Measurements from ENCODE around the gene SEC24A.
"Not testable (repeated sequence)": the region's sequence is repeated elsewhere in the genome, so short reads cannot be mapped to it uniquely, and the experiment has no call there.

SEC24A gene

GRCh38 chr5:134650660-134651059 lies 2.1 kb downstream of the SEC24A start:
- DNase-seq: not testable (repeated sequence)

- no peak for DNase-seq
Observed at GRCh38 chr5:134651531-134651930, 2.9 kb downstream of the SEC24A start.

- DNase-seq: no peak
Observed at GRCh38 chr5:134656690-134657089, 8.1 kb downstream of the SEC24A start.

- DNase-seq: no peak
Observed at GRCh38 chr5:134659456-134659855, 10.9 kb downstream of the SEC24A start.

- no peak for DNase-seq
Observed at GRCh38 chr5:134659922-134660321, 11.3 kb downstream of the SEC24A start.

GRCh38 chr5:134662971-134663370 lies 14.4 kb downstream of the SEC24A start:
- no peak for DNase-seq

GRCh38 chr5:134664448-134664847 lies 15.9 kb downstream of the SEC24A start:
- DNase-seq: no peak

- DNase-seq: not testable (repeated sequence)
Observed at GRCh38 chr5:134673546-134673945, 25.0 kb downstream of the SEC24A start.

- DNase-seq: not testable (repeated sequence)
Observed at GRCh38 chr5:134677357-134677756, 28.8 kb downstream of the SEC24A start.

- DNase-seq: not testable (repeated sequence)
Observed at GRCh38 chr5:134690144-134690543, 41.6 kb downstream of the SEC24A start.

GRCh38 chr5:134692722-134693121 lies 44.1 kb downstream of the SEC24A start:
- DNase-seq: no peak

- DNase-seq: no peak
Observed at GRCh38 chr5:134708301-134708700, 59.7 kb downstream of the SEC24A start.

- DNase-seq: no peak
Observed at GRCh38 chr5:134714120-134714519, 65.5 kb downstream of the SEC24A start.

- no peak for DNase-seq
Observed at GRCh38 chr5:134714541-134714940, 66.0 kb downstream of the SEC24A start.

- DNase-seq: not testable (repeated sequence)
Observed at GRCh38 chr5:134715466-134715865, 66.9 kb downstream of the SEC24A start.

GRCh38 chr5:134724872-134725271 lies 76.3 kb downstream of the SEC24A start:
- DNase-seq: no peak

GRCh38 chr5:134732819-134733218 lies 84.2 kb downstream of the SEC24A start:
- no peak for DNase-seq

GRCh38 chr5:134735243-134735642 lies 86.7 kb downstream of the SEC24A start:
- DNase-seq: no peak

GRCh38 chr5:134736173-134736812 lies 87.7 kb downstream of the SEC24A start:
- DNase-seq: no peak

GRCh38 chr5:134738133-134738962 lies 89.8 kb downstream of the SEC24A start, which contains the start of gene CAMLG:
TSS of gene CAMLG (plus strand) at chr5:134738548. CDS start at chr5:134738621, 73 bp downstream.
- peak; percentile 95 for DNase-seq

GRCh38 chr5:134738963-134739661 lies 90.5 kb downstream of the SEC24A start:
- DNase-seq: peak; percentile 3

GRCh38 chr5:134741052-134741451 lies 92.5 kb downstream of the SEC24A start:
- DNase-seq: no peak

GRCh38 chr5:134742134-134742533 lies 93.5 kb downstream of the SEC24A start:
- DNase-seq: no peak

GRCh38 chr5:134749415-134749814 lies 100.8 kb downstream of the SEC24A start:
- no peak for DNase-seq
